Activated CD4-positive, CD25-positive, alpha-beta regulatory T cell (primary cell): ENCODE results near the gene WDR41.
A peak's percentile ranks its signal among the peaks of the same experiment; 100 is the strongest.
"Not testable (repeated sequence)": the region's sequence is repeated elsewhere in the genome, so short reads cannot be mapped to it uniquely, and the experiment has no call there.

Experiments used
- DNase-seq, 4 experiments: peaks; one replicate each; lab custom pipeline; 2025; lab: John Stamatoyannopoulos, UW

Gene WDR41

DNA sequence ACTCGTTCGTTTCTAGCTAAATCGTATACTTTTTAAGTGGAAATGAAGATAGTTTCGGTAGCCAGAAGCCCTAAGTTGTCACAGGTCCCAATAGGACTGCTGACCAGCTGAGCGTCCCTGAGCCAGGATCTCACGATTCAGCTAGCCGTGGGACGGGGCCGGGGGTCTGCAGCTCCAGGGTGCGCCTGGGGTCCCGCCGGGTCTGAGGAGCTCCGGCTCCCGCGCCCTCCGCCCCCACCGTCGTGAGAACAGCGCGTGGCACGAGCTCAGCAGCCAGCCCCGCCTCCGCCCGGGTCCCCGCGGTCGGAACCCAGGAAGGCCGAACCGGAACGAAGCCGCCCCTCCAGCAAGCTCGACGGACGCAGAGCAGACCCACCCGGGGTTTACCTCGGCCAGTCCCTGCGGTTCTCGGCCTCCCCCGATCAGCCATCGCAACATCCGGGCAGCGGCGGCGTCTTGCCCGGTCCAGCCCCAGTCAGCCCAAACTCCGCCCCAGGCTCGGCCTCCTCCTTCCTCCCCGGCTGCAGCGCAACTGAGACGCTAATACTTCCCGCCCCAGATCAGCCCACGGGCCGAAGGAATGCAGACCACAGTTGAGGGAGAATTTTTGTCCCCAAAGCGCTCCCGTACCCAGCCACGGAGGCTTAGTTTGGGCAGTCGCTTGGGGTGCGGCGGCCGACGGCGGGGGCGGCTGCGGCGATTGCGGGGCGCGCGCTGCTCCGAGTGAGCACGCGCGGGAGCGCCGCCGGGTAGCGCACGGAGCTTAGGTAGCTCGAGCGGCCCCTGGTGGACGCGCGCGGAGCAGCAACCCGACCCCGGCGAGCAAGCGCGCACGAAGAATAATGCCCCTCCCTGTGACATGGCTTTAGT lies at the start of gene WDR41:
TSS of gene WDR41 (minus strand) at position 534 of the 870 bp plus-strand sequence. CDS start at position 438, 96 bp downstream.
- peak; percentile 72 to 79 (median 76) for DNase-seq

GRCh38 chr5:77531297-77531696 lies 39.2 kb upstream of the WDR41 start:
- DNase-seq, result no peak

- DNase-seq, result no peak
These were observed 26.2 kb upstream of the WDR41 start for GRCh38 chr5:77518304-77518703.

- DNase-seq, result no peak
These were observed 22.3 kb upstream of the WDR41 start for GRCh38 chr5:77514457-77514856.

DNA sequence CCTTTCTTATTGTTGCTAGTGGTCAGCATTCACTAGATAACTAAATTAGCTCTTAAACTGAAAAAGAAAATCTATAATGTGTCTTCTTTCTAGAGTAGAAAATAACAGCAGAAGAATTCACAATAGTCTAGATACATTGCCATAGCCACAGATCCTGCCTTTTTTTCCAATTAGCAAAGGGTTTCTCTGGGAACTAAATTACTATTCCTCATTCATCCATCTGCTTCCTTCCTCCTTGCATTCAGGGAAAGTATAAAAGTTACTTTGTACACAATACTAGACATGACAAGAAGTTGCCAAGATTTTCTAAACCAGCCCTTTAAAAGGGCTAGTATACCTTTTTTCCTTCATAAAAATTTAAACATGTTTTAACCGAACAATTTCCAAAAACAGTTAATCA lies 21.2 kb upstream of the WDR41 start:
- DNase-seq, result no peak

DNA sequence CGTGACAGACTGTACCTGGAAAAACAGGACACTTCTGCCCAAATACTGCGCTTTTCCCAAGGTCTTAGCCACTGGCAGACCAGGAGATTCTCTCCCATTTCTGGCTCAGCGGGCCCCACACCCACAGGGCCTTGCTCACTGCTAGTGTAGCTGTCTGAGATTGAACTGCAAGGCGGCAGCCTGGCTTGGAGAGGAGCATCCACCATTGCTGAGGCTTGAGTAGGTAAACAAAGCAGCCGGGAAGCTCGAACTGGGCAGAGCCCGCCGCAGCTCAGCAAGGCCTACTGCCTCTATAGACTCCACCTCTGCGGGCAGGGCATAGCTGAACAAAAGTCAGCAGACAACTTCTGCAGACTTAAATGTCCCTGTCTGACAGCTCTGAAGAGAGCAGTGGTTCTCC lies 9.0 kb upstream of the WDR41 start:
- not testable (repeated sequence) for DNase-seq

DNA sequence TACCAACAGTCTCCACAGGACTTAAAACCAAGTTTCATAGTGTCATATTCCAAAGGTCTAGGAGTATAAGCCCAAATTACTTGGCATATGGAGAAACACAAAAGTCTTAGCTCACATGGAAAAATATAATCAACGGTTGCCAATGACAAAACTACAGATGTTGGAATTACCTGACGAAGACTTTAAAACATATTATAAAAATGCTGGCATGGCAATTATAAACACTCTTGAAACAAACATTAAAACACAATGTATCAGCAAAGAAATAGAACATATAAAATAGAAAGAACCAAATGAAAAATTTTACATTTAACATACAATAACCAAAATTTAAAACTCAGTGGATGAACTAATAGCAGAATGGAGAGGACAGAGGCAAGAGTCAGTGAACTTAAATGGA lies 7.9 kb upstream of the WDR41 start:
- no peak for DNase-seq

GRCh38 chr5:77499441-77499840 lies 7.3 kb upstream of the WDR41 start:
- no peak for DNase-seq

GRCh38 chr5:77498952-77499351 lies 6.8 kb upstream of the WDR41 start:
- no peak for DNase-seq

- DNase-seq, result no peak
These were observed 2.8 kb upstream of the WDR41 start for GRCh38 chr5:77494935-77495334.

DNA sequence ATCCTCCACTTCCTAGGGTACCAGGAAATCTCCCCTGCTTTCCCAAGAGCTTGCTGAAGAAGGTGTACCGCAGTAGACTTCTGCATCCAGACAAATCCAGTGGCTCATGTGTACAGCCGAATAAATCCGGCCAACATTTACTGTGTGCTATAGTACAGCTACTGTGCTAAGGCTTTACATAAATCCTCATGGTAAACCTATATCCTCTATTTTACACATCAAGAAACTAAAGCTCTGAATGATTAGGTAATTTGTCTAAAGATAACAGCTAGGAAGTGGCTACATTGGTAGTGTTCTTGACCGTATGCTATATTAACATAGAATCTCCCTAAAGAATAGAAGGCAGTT lies 511 bp upstream of the WDR41 start:
- no peak for DNase-seq

DNA sequence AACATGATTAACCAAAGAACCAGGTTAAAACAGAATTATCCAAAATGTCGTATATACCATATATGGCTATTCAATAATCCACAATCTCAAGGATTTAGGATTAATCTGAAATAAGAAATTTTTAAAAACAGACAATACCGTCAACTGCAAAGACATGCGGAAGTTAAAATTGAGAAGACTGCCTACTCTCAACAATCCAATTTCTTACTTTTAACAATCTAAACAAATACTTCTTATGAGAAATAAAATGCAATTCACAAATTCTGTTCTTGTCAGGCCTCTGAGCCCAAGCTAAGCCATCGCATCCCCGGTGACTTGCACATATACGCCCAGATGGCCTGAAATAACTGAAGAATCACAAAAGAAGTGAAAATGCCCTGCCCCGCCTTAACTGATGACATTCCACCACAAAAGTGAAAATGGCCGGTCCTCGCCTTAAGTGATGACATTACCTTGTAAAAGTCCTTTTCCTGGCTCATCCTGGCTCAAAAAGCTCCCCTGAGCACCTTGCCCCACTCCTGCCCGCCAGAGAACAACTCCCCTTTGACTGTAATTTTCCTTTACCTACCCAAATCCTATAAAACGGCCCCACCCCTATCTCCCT lies 1.3 kb downstream of the WDR41 start:
- DNase-seq, result not testable (repeated sequence)

DNA sequence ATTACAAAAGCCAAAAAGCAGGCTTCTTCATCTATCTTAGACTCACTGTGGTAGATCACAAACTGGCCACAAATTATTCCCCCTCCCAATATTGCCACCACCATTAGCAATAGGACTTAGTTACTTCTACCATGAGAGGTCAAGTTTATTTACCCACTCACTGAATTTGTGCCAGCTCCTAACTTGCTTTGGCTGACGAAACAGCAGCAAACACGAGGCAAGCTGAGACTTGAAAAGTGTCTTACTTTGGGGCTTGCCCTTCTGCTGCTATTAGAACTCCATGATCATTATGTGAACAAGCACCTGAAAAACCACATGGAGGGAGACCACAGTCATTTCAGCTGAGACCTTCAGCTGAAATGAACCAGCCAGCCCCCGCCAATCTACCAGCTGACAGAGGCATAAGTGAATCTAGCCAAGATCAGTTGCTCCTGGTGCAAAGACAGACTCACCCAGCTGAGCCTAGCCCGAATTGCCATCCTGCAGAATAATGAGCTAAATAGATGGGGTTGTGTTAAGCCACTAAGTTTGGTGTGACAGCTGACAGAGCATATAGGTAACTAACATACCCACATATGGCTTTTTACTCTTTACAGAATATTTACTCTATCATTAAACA lies 5.7 kb downstream of the WDR41 start:
- no peak for DNase-seq

DNA sequence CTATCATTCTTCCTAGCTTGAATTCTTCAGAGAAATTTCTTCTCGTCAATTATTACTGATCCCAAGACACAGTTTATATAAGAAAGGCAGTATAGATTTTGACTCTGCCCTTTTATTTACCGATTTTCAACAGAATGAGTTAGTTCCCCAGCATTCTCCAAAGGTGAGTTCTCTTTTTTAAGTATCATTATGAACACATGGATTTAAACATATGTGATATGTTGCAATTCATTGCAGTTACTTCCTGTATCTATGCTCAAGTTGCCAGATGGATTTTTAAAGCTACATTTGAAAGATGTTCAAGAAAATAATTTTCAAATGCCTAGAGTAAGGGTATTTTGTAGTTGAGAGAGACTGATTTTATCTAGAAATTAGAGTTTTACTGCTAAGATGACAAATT lies 8.4 kb downstream of the WDR41 start:
- no peak for DNase-seq

DNA sequence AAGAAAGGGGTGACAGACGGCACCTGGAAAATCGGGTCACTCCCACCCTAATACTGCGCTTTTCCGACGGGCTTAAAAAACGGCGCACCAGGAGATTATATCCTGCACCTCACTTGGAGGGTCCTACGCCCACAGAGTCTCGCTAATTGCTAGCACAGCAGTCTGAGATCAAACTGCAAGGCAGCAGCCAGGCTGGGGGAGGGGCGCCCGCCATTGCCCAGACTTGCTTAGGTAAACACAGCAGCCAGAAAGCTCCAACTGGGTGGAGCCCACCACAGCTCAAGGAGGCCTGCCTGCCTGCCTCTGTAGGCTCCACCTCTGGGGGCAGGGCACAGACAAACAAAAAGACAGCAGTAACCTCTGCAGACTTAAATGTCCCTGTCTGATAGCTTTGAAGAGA lies 17.1 kb downstream of the WDR41 start:
- not testable (repeated sequence) for DNase-seq

GRCh38 chr5:77468875-77469274 lies 23.2 kb downstream of the WDR41 start:
- not testable (repeated sequence) for DNase-seq

DNA sequence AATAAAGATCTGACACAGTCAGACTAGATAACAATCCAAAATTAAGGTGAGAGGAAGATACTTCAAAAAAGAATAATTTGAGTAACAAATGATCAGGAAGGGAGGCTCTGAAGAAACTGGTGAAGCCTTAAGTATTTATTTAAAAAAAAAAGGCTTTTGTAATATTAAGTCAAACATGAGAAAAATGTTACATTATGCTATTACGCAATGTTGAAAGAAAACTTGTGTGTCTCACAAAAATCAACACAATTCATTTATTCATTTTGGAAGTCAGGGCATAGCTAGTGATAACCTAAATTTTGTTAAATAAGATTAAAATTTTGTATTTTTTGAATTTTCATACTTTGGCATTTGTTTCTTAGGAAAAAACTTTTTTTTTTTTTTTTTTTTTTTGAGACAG lies 28.2 kb downstream of the WDR41 start:
- no peak for DNase-seq

- DNase-seq, result no peak
These were observed 30.8 kb downstream of the WDR41 start for GRCh38 chr5:77461287-77461686.

DNA sequence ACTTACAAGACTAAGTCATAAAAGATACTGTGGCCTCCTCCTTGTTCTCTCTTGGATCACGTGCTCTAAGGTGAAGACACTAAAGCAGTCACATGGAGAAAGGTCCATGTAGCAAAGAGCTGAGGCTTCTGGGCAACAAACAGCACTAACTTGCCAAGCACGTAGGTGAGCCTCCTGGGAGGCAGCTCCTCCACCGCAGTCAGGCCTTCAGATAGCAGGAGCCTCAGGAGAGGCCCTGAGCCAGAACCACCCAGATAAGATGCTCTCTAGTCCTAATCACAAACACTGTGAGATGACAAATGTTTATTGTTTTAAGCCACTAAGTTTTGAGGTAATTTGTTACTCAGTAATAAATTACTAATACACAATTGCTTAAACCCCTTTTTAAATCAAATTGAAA lies 38.0 kb downstream of the WDR41 start:
- DNase-seq, result no peak

GRCh38 chr5:77452351-77452750 lies 39.8 kb downstream of the WDR41 start:
- DNase-seq, result no peak

- no peak for DNase-seq
These were observed 42.1 kb downstream of the WDR41 start for GRCh38 chr5:77449981-77450380.

DNA sequence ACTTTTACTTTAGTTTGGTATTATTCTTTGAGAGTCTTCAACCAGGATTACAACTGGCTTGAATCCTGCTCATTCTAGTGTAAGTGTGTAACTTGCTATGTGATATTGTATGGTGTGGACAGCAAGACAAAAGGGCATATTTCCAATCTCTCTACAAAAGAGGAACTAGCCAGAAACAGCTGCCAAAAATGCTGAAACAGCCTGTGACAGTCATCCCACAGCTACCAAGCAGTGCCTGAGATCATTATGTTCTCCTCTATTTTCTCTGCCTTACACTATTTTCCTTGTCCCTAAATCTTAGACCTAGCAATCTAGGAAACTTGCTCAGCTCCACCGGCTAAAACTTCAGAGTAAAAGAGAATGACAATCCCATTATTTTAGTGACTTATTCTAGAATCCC lies 42.8 kb downstream of the WDR41 start:
- no peak for DNase-seq

GRCh38 chr5:77448831-77449230 lies 43.3 kb downstream of the WDR41 start:
- DNase-seq, result no peak
